DLD1 (cell line): ENCODE measurements around the gene FOXP1.

ENCODE experiments used
- in situ Hi-C: cut with HindIII; loops from 2 replicates; pipeline ENCODE4 v1.10.0; 2017; ENCODE audit warnings: low sequenced_read_pairs

FOXP1 gene

GRCh38 chr3:71384388-71384787 is 199.1 kb downstream of the FOXP1 start:
- in situ Hi-C loops, result no loop called here

GRCh38 chr3:71380096-71380495 is 203.4 kb downstream of the FOXP1 start:
- in situ Hi-C loops, result no loop called here

- in situ Hi-C loops, result no loop called here
These were observed 205.0 kb downstream of the FOXP1 start for GRCh38 chr3:71378509-71378908.

GRCh38 chr3:71376911-71377310 is 206.6 kb downstream of the FOXP1 start:
- in situ Hi-C loops, result no loop called here

GRCh38 chr3:71376503-71376902 is 207.0 kb downstream of the FOXP1 start:
- in situ Hi-C loops, result no loop called here

GRCh38 chr3:71374582-71374981 is 208.9 kb downstream of the FOXP1 start:
- in situ Hi-C loops, result no loop called here

- in situ Hi-C loops, result no loop called here
These were observed 210.5 kb downstream of the FOXP1 start for GRCh38 chr3:71372911-71373637.

- in situ Hi-C loops, result no loop called here
These were observed 211.2 kb downstream of the FOXP1 start for GRCh38 chr3:71372241-71372768.

- in situ Hi-C loops, result no loop called here
These were observed 212.2 kb downstream of the FOXP1 start for GRCh38 chr3:71371282-71371681.

GRCh38 chr3:71370467-71370866 is 213.1 kb downstream of the FOXP1 start:
- in situ Hi-C loops, result no loop called here

- in situ Hi-C loops, result no loop called here
These were observed 213.7 kb downstream of the FOXP1 start for GRCh38 chr3:71369701-71370391.

GRCh38 chr3:71366988-71367604 is 216.4 kb downstream of the FOXP1 start:
- in situ Hi-C loops, result no loop called here

- in situ Hi-C loops, result no loop called here
These were observed 222.1 kb downstream of the FOXP1 start for GRCh38 chr3:71361334-71361890.

GRCh38 chr3:71360764-71361163 is 222.8 kb downstream of the FOXP1 start:
- in situ Hi-C loops, result no loop called here

- in situ Hi-C loops, result no loop called here
These were observed 223.3 kb downstream of the FOXP1 start for GRCh38 chr3:71360180-71360579.

GRCh38 chr3:71358243-71358642 is 225.3 kb downstream of the FOXP1 start:
- in situ Hi-C loops, result no loop called here

- in situ Hi-C loops, result no loop called here
These were observed 227.3 kb downstream of the FOXP1 start for GRCh38 chr3:71356265-71356664.

GRCh38 chr3:71355862-71356261 is 227.7 kb downstream of the FOXP1 start:
- in situ Hi-C loops, result no loop called here

GRCh38 chr3:71355037-71355436 is 228.5 kb downstream of the FOXP1 start:
- in situ Hi-C loops, result no loop called here

GRCh38 chr3:71351403-71352149 is 232.0 kb downstream of the FOXP1 start:
- in situ Hi-C loops, result no loop called here

- in situ Hi-C loops, result no loop called here
These were observed 232.5 kb downstream of the FOXP1 start for GRCh38 chr3:71350998-71351397.
